NCI-H1048 (cell line): ENCODE data around the gene UBE2C.
A peak's percentile ranks its signal among the peaks of the same experiment; 100 is the strongest.
"Not testable (repeated sequence)": the region's sequence is repeated elsewhere in the genome, so short reads cannot be mapped to it uniquely, and the experiment has no call there.

Experiments used
- DNase-seq: peaks from one replicate; lab custom pipeline; 2025; lab: John Stamatoyannopoulos, UW

UBE2C gene

DNA sequence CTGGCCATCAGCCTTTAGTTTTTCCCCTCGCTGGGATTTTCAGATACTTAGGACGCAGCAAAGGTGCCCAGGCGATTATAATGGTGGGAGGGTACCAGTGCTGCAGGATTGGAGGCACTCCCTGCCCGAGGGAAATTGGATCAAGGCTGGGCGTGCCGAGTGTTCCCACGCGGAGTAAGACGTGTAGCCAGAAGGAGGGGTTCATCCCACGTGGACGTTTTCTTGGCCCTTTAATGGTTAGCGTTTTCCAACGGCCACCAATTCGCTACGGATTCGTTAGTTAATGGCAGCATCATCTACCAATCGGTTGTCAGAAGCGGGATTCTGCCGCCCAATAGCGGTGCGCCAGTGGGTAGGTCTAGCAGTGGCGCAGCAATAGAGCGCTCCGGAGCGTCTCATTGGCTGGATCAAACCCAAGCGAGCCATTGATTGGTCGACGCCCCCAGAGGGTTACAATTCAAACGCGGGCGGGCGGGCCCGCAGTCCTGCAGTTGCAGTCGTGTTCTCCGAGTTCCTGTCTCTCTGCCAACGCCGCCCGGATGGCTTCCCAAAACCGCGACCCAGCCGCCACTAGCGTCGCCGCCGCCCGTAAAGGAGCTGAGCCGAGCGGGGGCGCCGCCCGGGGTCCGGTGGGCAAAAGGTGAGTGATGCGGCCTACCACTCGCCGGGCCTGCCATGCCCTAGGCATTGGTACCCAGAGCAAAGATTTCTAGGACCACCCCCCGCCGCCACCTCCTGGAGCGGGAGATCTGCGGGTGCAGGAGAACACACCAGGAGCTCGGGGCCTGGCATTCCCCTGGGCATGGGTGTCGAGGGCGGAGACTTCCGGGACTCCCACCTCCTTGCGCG is at the start of gene UBE2C:
UBE2C (plus strand) TSS at position 488 of the 849 bp plus-strand sequence; CDS start at position 540, 52 bp downstream.
- peak; percentile 98 for DNase-seq

DNA sequence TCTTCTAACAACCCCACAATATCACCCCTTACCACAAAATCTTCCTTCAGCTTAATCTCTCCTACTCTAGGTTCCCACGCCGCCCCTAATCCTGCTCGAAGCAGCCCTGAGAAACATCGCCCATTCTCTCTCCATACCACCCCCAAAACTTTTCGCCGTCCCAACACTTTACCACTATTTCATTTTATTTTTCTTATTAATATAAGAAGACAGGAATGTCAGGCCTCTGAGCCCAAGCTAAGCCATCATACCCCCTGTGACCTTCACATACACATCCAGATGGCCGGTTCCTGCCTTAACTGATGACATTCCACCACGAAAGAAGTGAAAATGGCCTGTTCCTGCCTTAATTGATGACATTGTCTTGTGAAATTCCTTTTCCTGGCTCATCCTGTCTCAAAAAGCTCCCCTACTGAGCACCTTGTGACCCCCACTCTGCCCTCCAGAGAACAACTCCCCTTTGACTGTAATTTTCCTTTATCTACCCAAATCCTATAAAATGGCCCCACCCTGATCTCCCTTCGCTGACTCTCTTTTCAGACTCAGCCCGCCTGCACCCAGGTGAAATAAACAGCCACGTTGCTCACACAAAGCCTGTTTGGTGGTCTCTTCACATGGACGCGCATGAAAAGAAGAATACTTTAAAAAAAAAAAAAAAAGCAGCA is 47.7 kb upstream of the UBE2C start:
- not testable (repeated sequence) for DNase-seq

GRCh38 chr20:45765307-45765875 is 47.1 kb upstream of the UBE2C start:
- DNase-seq = no peak

DNA sequence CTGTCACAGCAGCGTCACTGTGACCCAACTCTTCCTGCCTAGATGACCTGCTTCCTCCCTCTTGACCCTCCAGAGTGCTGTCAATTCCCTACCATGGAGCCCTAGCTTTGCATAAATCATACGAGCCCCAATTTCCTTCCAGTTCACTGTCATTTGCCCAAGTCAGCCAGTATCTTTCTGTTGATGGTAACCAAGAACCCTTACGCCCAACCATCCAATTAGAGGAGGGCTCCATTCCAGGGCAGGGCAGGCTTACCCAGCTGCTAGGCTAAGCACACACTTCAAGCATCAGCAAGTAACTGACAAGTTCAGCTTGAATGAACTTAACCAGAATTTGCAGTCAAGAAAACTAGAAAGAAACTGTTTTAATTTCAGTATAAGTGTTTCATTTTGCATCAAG is 46.5 kb upstream of the UBE2C start:
- no peak for DNase-seq

DNA sequence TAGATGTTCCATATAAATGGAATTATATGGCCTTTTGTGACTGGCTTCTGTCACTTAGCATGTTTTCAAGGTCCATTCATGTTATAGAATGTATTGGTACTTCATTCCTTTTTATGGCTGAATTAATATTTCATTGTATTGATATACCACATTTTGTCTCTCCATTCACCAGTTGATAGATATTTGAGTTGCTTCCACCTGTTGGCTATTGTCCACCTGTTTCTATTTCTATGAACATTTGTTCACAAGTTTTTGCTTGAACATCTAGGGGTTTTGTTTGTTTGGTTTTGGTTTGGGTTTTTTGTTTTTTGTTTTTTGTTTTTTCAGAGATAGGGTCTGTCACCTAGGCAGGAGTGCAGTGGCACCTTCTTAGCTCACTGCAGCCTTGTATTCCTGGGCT is 44.0 kb upstream of the UBE2C start:
- DNase-seq = no peak

DNA sequence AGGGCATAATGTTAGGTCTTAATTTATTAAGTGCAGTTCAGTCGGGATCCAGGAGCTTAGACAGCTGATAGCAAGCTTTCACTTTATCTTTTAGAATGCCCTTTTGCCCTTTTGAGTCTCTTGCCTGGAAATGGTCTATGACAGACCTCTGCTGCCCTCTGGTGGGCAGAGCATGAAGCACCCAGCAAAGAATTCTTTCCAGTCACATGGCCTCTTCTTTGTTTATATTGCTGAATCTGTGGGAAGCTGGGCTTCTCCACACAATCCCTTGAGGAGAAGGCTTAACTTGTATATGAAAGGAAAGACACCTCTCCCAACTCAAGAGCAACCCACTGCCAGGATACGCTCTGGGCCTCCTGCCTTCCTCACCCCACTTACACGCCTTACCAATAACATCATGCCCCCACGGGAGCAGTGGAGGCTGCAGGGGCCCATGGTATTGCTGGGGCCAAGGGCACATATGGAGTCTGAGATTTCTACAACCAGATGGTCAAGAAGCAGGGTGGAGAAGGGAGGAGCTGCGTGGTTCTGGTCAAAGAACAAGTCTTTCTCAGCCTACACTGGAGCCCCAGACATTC is 41.2 kb upstream of the UBE2C start:
- DNase-seq = peak; percentile 14

GRCh38 chr20:45772693-45773092 is 39.8 kb upstream of the UBE2C start:
- no peak for DNase-seq

DNA sequence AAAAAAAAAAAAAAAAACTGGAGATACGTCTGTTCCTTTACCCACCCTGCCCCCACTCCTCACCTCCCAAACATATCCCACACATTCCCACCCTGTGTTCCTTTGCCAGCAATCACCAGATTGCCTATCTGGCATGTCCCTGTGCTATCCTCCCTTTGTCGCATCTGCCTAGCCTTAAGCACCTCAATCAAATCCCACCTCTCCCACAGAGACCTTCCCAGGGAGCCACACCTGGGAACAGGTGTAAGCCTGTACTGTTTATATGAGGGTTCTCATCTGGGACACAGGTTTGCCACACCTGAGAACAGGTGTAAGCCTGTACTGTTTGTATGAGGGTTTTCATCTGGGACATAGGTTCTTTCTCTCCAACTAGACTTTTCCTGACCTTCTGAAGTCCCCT is 37.5 kb upstream of the UBE2C start:
- DNase-seq = no peak

DNA sequence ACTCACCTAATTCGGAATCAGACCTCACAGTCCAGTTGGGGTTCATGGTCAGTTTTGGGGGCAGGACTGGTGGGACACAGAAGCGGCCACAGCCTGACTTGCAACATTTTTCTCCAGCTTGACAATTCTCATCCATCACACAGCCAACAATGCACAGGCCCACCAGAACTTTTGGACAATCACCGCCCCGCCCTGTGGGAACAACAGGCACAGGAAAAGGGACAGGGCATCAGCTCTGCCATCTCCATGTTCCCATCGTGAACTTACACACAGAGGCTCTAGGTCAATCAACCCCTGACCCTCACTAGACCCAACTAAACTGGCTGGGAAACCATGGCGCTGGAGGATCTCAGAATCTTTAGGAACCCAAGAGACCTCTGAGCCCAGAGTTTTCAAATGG is 37.0 kb upstream of the UBE2C start:
- no peak for DNase-seq

DNA sequence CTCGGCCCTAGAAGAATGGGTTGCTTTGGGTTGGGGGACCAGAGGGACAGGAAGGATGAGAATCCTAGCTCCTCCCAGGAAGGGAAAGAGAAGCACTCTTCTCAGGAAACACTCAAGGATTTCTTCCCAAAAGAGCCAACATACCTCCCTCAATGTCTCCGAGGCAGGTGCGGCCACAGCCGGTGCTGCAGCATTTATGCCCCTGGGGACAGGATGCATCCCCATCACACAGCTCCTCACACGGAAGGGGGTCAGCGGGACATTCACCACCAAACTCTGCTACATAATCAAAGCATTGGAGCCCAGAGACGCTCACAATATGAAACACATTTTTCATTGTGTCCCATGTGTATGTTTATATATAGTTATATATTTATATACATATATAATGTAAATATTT is 35.5 kb upstream of the UBE2C start:
- DNase-seq = no peak

DNA sequence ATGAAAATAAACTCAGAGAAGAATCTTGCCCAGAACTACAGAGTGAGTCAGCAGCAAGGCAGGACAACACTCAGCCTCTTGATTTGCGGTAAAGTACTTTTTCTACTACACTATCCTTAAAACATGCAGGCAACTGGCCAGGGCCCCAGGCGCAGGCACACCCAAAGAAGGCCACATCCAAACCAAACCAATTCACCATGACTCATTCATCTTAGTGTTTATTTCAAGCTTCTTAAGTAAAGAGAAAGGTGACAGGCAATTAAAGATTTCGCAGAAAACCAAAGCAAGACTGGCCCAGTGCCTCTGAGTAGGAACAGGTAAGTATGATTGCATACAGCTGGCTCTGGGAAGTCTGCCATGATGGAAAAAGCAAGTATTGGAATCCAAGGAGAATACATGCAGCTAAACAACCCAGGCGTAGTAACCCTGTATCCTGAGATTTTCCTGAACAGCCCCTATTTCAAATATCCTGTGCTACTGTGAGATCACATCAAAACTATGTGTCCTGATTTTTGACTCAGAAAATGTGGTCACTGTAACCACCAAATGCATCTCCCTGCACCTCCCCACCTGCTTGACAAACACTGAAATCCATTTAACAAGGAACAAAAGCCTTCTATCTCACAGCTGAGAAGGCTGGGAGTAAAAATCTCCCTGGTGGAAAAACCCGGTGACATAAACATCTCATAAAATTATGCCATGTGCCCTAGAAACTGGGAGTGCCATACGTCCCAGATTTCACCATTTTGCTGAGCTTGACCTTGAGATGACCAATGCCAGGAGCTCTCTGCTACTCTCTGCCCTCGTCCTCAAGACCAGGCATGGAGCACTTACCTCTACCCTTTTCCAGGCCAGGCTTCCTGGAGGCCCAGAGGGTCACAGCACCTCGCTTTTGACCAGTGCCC is 33.2 kb upstream of the UBE2C start:
- no peak for DNase-seq

DNA sequence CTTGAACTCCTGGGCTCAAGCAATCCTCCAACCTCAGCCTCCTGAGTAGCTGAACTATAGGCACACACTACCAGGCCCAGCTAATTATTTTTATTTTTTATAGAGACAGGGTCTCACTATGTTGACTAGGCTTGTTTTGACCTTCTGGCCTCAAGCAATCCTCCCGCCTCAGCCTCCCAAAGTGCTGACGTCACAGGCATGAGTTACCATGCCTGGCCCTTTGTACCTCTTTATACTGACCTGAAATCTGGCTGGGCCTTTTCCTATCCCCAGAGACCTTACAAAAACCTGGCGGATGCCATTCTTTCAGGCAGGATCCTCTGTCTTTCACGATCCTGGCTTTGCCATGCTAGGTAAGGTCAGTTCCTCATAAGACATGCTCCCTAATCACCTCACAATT is 32.3 kb upstream of the UBE2C start:
- no peak for DNase-seq

DNA sequence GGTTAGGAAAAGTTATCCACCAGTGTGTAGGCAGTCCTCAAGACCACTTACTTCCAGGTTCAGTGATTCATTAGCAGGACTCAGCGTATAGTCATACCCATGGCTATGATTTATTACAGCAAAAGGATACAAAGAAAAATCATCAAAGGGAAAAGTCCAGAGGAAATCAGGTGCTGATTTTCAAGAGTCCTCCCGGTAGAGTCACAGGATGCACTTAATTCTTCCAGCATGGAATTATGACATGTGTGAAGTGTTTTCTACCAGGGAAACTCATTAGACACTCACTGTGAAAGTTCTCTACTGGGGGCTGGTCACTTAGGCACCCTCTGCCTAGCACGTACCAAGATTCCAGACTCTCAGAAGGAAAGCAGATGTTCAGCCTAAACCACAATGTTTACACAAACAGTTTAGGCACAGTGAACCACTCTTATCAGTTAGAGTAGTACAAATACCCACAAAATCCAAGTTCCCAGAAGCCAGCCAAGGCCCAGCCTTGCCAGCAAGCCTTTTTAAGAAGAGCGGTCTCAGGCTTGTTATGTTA is 31.0 kb upstream of the UBE2C start:
- DNase-seq = no peak

DNA sequence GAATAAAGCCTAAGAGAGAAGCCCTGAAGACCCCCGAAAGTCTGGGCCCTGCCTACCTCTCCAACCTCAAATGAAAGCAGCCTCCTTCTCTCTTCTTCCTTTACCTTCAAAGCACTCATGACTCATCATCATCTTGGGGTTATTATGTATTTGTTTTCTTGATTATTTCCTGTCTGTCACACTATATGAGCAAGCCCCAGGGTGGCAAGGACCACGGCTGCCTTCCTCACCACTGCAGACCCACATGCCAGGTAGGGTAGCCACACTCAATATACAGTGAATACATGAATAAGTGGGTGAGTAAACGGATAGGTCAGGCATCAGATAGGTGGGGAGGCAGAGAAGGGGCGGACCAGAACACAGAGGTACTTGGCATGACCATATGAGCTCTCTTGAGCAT is 29.6 kb upstream of the UBE2C start:
- DNase-seq = no peak

- no peak for DNase-seq
These were observed 28.7 kb upstream of the UBE2C start for GRCh38 chr20:45783656-45784294.

DNA sequence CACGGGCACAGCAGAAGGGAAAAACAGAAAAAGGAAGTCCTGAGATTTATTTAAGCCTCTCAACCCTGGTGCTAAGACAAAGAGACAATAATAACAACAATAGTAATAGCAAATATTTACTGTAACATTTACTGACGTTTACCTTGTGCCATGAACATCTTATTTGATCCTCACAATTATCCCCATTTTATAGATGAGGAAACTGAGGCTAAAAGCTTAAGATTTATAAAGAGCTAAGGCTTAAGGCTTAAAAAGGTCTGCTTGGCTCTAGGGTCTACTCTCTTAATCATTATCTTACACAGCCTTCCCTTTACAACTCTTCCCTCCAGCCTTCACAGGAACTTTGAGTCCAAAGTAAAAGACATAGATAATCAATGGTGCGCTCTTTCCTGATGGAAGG is 24.1 kb upstream of the UBE2C start:
- DNase-seq = no peak

DNA sequence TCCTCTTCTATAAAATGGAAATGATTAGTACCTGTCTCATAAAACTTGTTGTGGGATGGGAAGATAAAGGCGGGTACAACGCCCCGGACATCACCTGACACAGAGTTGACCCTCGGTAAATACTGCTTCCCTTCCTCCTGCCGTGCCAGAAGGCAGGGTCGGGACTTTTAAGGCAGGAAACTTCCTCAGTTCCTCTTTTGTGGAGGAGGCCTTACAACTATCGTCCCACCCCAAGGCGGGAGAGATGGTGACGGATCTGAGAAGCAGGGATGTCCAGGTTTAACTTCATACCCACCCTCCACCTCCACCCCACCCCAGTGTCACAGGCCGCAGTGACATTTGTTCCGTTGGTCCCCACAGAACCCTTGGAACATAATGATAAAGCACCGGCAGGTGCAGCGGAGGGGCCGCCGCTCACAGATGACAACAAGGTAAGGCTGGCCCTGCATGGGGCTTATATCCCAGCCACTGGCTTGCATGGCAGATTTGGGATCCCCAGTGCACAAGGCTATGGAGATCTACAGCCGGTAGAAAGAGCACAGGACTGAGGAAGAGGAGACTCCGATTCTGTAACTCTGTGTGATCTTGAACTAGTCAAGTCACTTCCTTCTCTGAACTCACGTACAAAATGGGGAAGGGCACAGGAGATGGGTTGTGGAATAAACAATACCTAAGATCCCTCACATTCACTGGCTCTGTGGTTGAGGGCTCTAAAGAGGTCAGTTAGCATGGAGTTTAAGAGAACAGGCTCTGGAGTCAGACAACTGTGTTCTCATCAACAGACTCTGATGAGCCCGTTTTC is 19.9 kb upstream of the UBE2C start:
- DNase-seq = no peak

DNA sequence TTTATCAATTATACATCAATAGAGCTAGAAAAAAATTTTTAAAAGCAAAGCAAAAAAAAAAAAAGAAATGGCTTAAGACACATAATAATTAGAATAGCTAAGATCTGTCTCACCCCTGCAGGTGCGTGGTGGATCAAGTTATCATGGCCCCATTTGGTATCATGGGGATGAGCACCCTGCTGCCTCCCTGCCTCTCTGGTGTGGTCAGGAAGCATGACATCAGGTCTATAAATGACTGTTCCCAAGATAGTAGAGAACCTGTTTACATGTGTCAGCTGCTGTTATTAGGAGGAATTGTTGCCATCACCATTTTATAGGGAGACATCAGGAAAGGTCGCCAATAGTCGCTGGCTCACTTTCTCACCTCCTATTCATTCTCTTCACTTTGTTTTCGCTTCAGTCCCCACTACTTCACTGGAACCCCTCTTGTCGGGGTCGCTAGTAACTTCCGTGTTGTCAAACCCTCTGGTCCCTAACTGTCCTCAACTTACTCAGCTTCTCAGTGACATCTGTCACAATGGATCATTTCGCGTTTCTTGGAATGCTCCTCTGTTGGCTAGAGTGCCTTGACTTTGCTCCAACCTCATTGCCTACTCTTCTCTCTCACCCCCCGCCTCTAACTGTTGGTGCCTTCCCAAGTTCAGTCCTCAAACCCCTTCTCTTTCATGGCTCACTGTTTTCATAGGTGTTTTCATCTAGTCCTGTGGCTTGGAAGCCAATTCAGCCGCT is 15.9 kb upstream of the UBE2C start:
- DNase-seq = no peak

- not testable (repeated sequence) for DNase-seq
These were observed 14.9 kb upstream of the UBE2C start for GRCh38 chr20:45797510-45797909.
